Measurements from ENCODE around the gene MCRIP1. TPM values are rescaled to one million over a fixed set of nuclear protein-coding genes. Genes with fewer than 3 reads are reported as not detected.

MCRIP1 gene
- polyA plus RNA-seq, 1 donor (not counting 4 experiments of a cell fraction or from before 2014, with no cell fraction given), result 17.7 TPM

DNA sequence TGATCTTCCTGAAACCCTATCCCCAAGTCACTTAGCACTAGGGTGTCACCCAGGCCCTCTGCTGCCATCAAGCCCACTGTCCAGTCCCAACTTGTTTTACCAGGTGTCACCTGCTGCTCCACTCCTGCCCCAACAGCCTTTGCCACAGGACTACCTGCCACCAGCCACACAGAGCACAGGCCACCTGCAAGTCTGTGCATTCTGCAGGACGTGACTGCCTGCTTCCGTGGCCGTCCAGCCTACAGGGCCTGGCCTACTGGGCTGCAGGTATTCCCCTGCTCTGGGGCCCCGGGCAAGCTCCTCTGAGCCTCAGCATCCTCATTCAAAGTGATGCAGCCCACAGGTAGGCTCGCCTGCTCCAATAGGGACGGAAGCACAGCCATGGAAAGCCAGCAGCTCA lies 3.2 kb downstream of the MCRIP1 start:
- H3K79me2 ChIP-seq (ENCODE audit: control insufficient read depth, insufficient read depth, low read length), result peaks cover 2% of the 10 kb centered on the region

GRCh38 chr17:81828656-81829055 lies 4.4 kb downstream of the MCRIP1 start:
- DNase-seq (ENCODE audit: low read depth, low spot score), result no peak
- dilution Hi-C loops (cut with MboI; ENCODE audit: extremely low pct_ligation_motif_present, low sequenced_read_pairs), result no loop called here
- H3K27me3 ChIP-seq (ENCODE audit: control insufficient read depth, extremely low read depth, insufficient read depth, low read length), result no peaks in the 10 kb centered on the region
- no peak overlapping the region for H2AFZ ChIP-seq (ENCODE audit: control insufficient read depth, low read length)
- H3K9ac ChIP-seq (ENCODE audit: control insufficient read depth, extremely low read depth, insufficient read depth, low read length), result no peak overlapping the region
- peaks cover under 1% of the 10 kb centered on the region for H3K79me2 ChIP-seq (ENCODE audit: control insufficient read depth, insufficient read depth, low read length)
- no peaks in the 10 kb centered on the region for H3K9me3 ChIP-seq (ENCODE audit: control insufficient read depth, low read depth, low read length)
- no peak for FAIRE-seq
- no peak overlapping the region for H3K4me2 ChIP-seq (ENCODE audit: control insufficient read depth, extremely low read depth, insufficient read depth, low read depth, low read length)
- peaks cover 18% of the 10 kb centered on the region for H3K4me1 ChIP-seq (ENCODE audit: control insufficient read depth, extremely low read depth, insufficient read depth, low read length)
- no peak overlapping the region for H3K27ac ChIP-seq (ENCODE audit: control insufficient read depth, insufficient read depth, low read length)
- no peaks in the 10 kb centered on the region for H3K36me3 ChIP-seq (ENCODE audit: control insufficient read depth in 2 of 2, extremely low read depth in 1 of 2, insufficient read depth in 2 of 2, low read length in 2 of 2)
- TF ChIP-seq, protein P1, sequence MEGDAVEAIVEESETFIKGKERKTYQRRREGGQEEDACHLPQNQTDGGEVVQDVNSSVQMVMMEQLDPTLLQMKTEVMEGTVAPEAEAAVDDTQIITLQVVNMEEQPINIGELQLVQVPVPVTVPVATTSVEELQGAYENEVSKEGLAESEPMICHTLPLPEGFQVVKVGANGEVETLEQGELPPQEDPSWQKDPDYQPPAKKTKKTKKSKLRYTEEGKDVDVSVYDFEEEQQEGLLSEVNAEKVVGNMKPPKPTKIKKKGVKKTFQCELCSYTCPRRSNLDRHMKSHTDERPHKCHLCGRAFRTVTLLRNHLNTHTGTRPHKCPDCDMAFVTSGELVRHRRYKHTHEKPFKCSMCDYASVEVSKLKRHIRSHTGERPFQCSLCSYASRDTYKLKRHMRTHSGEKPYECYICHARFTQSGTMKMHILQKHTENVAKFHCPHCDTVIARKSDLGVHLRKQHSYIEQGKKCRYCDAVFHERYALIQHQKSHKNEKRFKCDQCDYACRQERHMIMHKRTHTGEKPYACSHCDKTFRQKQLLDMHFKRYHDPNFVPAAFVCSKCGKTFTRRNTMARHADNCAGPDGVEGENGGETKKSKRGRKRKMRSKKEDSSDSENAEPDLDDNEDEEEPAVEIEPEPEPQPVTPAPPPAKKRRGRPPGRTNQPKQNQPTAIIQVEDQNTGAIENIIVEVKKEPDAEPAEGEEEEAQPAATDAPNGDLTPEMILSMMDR (optimal IDR thresholded peaks at IDR 0.05 in 1 of 3, IDR thresholded peaks at IDR 0.05 in 1 of 3, conservative IDR thresholded peaks at IDR 0.05 in 1 of 3; ENCODE audit: extremely low read depth in 1 of 3, insufficient read depth in 2 of 3, low read length in 3 of 3), result no peak
- TF ChIP-seq EZH2 (IDR thresholded peaks at IDR 0.05; ENCODE audit: low read length), result no peak
- no peaks in the 10 kb centered on the region for H3K9me1 ChIP-seq (ENCODE audit: control insufficient read depth, extremely low read depth, insufficient read depth, low read length)
- H3K4me3 ChIP-seq (ENCODE audit: control insufficient read depth in 2 of 3, extremely low read depth in 1 of 3, insufficient read depth in 2 of 3, low read depth in 1 of 3, low read length in 3 of 3), result no peak overlapping the region
- no peaks in the 10 kb centered on the region for H4K20me1 ChIP-seq (ENCODE audit: control insufficient read depth, extremely low read depth, insufficient read depth, low read length)

More for the DNA sequence above, 3.2 kb downstream of the MCRIP1 start:
- no peaks in the 10 kb centered on the region for H3K9me1 ChIP-seq (ENCODE audit: control insufficient read depth, extremely low read depth, insufficient read depth, low read length)
- no peak overlapping the region for H3K9ac ChIP-seq (ENCODE audit: control insufficient read depth, extremely low read depth, insufficient read depth, low read length)
- no peaks in the 10 kb centered on the region for H3K36me3 ChIP-seq (ENCODE audit: control insufficient read depth in 2 of 2, extremely low read depth in 1 of 2, insufficient read depth in 2 of 2, low read length in 2 of 2)
- dilution Hi-C loops (cut with MboI; ENCODE audit: extremely low pct_ligation_motif_present, low sequenced_read_pairs), result no loop called here
- H3K9me3 ChIP-seq (ENCODE audit: control insufficient read depth, low read depth, low read length), result no peaks in the 10 kb centered on the region
- H4K20me1 ChIP-seq (ENCODE audit: control insufficient read depth, extremely low read depth, insufficient read depth, low read length), result no peaks in the 10 kb centered on the region
- no peak overlapping the region for H3K4me3 ChIP-seq (ENCODE audit: control insufficient read depth in 2 of 3, extremely low read depth in 1 of 3, insufficient read depth in 2 of 3, low read depth in 1 of 3, low read length in 3 of 3)
- no peak for FAIRE-seq
- H3K4me2 ChIP-seq (ENCODE audit: control insufficient read depth, extremely low read depth, insufficient read depth, low read depth, low read length), result no peak overlapping the region
- H3K27ac ChIP-seq (ENCODE audit: control insufficient read depth, insufficient read depth, low read length), result no peak overlapping the region
- TF ChIP-seq, protein P1 (optimal IDR thresholded peaks at IDR 0.05 in 1 of 3, IDR thresholded peaks at IDR 0.05 in 1 of 3, conservative IDR thresholded peaks at IDR 0.05 in 1 of 3; ENCODE audit: extremely low read depth in 1 of 3, insufficient read depth in 2 of 3, low read length in 3 of 3), result no peak
- TF ChIP-seq EZH2 (IDR thresholded peaks at IDR 0.05; ENCODE audit: low read length), result no peak
- H3K27me3 ChIP-seq (ENCODE audit: control insufficient read depth, extremely low read depth, insufficient read depth, low read length), result no peaks in the 10 kb centered on the region
- no peak for DNase-seq (ENCODE audit: low read depth, low spot score)
- no peak overlapping the region for H2AFZ ChIP-seq (ENCODE audit: control insufficient read depth, low read length)
- peaks cover 21% of the 10 kb centered on the region for H3K4me1 ChIP-seq (ENCODE audit: control insufficient read depth, extremely low read depth, insufficient read depth, low read length)
